NCI-H1105 treated with DMSO at 0.1 percent for 48 hours (cell line): ENCODE measurements around the gene SIRPA.

ENCODE experiments used
- DNase-seq: peaks from one replicate; lab custom pipeline; 2025; lab: John Stamatoyannopoulos, UW

Gene SIRPA

GRCh38 chr20:1951436-1952115 lies 56.4 kb downstream of the SIRPA start:
- no peak for DNase-seq

- DNase-seq, result peak; percentile 52
Measured at GRCh38 chr20:1952737-1953530, 57.7 kb downstream of the SIRPA start.

GRCh38 chr20:1953621-1954020 lies 58.4 kb downstream of the SIRPA start:
- DNase-seq, result no peak

- no peak for DNase-seq
Measured at GRCh38 chr20:1955217-1955616, 60.0 kb downstream of the SIRPA start.

- no peak for DNase-seq
Measured at GRCh38 chr20:1958426-1958825, 63.2 kb downstream of the SIRPA start.

- no peak for DNase-seq
Measured at GRCh38 chr20:1959156-1959555, 63.9 kb downstream of the SIRPA start.

- no peak for DNase-seq
Measured at GRCh38 chr20:1961374-1961773, 66.2 kb downstream of the SIRPA start.

- DNase-seq, result no peak
Measured at GRCh38 chr20:1964061-1964460, 68.9 kb downstream of the SIRPA start.

- no peak for DNase-seq
Measured at GRCh38 chr20:1964659-1965405, 69.6 kb downstream of the SIRPA start.

GRCh38 chr20:1965520-1966351 lies 70.5 kb downstream of the SIRPA start:
- peak; percentile 85 for DNase-seq

- no peak for DNase-seq
Measured at GRCh38 chr20:1968964-1969363, 73.8 kb downstream of the SIRPA start.

GRCh38 chr20:1971893-1972586 lies 76.8 kb downstream of the SIRPA start:
- no peak for DNase-seq

- no peak for DNase-seq
Measured at GRCh38 chr20:1973601-1974440, 78.6 kb downstream of the SIRPA start.

GRCh38 chr20:1975291-1975690 lies 80.1 kb downstream of the SIRPA start:
- no peak for DNase-seq

- DNase-seq, result no peak
Measured at GRCh38 chr20:1979106-1979778, 84.0 kb downstream of the SIRPA start.

GRCh38 chr20:1982686-1983085 lies 87.5 kb downstream of the SIRPA start:
- no peak for DNase-seq

GRCh38 chr20:1983301-1983700 lies 88.1 kb downstream of the SIRPA start:
- DNase-seq, result no peak

GRCh38 chr20:1987826-1988225 lies 92.6 kb downstream of the SIRPA start:
- no peak for DNase-seq
